ENCODE results near the gene TM4SF18. TPM values are rescaled to one million over a fixed set of nuclear protein-coding genes. Genes with fewer than 3 reads are reported as not detected.

Gene TM4SF18
- total and polyA plus RNA-seq, 2 experiments from 2014 or later, result 1.5 to 1.7 TPM

DNA sequence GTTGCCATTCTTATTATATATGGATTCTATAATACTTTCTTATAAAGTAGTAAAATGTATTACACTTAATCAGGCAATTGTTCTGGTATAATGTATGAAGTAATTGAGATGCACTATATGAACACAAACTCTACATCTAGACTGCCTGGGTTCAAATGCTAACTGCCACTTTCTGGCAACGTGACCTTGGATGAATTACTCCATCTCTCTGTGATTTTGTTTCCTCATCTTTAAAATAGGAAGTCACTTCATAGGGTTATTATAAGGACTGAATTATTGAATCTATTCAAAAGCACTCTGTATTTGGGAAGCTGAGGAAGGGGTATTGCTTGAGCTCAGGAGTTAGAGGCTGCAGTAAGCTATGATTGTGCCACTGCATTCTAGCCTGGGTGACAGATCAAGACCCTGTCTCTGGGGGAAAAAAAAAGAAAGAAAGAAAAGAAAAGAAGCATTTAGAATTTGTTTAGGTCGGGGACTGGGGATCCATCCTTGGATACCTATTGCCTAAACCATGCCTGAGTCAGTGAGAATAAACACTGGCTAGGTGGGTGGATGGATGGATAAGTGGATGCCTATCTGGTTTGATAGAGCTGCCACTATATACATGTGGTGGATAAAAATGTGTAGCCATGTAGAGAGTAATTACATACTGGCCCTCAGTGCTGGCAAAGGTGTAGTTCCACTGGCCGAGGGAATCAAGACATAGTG, 41.5 kb upstream of the TM4SF18 start:
- no peaks in the 10 kb centered on the region for H3K9me3 ChIP-seq (ENCODE audit: low read depth)
- H3K27me3 ChIP-seq, result no peaks in the 10 kb centered on the region
- no peaks in the 10 kb centered on the region for H3K79me2 ChIP-seq
- no peaks in the 10 kb centered on the region for H4K20me1 ChIP-seq (ENCODE audit: insufficient read depth, poor library complexity, severe bottlenecking)
- no peak for DNase-seq (ENCODE audit: low spot score)
- no peak overlapping the region for H3K4me3 ChIP-seq
- H3K9me2 ChIP-seq (replicated peaks; ENCODE audit: insufficient read depth), result no peaks in the 10 kb centered on the region
- H3K4me2 ChIP-seq, result peak overlapping the region; percentile 42
- 93% methylated on average over 3 of the region's 3 CpGs for WGBS (ENCODE audit: low lambda C conversion rate, missing lambda C conversion rate)
- no peaks in the 10 kb centered on the region for H3K36me3 ChIP-seq (replicated peaks; ENCODE audit: insufficient read depth, low read depth)
- TF ChIP-seq EZH2phosphoT487 (IDR thresholded peaks at IDR 0.05; ENCODE audit: low read depth, severe bottlenecking, unreplicated experiment) (no peak), EZH2 (IDR thresholded peaks at IDR 0.05; ENCODE audit: borderline replicate concordance) (no peak)
- TF ChIP-seq, protein P1, sequence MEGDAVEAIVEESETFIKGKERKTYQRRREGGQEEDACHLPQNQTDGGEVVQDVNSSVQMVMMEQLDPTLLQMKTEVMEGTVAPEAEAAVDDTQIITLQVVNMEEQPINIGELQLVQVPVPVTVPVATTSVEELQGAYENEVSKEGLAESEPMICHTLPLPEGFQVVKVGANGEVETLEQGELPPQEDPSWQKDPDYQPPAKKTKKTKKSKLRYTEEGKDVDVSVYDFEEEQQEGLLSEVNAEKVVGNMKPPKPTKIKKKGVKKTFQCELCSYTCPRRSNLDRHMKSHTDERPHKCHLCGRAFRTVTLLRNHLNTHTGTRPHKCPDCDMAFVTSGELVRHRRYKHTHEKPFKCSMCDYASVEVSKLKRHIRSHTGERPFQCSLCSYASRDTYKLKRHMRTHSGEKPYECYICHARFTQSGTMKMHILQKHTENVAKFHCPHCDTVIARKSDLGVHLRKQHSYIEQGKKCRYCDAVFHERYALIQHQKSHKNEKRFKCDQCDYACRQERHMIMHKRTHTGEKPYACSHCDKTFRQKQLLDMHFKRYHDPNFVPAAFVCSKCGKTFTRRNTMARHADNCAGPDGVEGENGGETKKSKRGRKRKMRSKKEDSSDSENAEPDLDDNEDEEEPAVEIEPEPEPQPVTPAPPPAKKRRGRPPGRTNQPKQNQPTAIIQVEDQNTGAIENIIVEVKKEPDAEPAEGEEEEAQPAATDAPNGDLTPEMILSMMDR (IDR thresholded peaks at IDR 0.05; ENCODE audit: poor library complexity), result no peak
- no peak overlapping the region for H2AFZ ChIP-seq
- H3K27ac ChIP-seq, result peak overlapping the region; percentile 15
- H3K4me1 ChIP-seq (ENCODE audit: insufficient read depth), result peaks cover 42% of the 10 kb centered on the region

DNA sequence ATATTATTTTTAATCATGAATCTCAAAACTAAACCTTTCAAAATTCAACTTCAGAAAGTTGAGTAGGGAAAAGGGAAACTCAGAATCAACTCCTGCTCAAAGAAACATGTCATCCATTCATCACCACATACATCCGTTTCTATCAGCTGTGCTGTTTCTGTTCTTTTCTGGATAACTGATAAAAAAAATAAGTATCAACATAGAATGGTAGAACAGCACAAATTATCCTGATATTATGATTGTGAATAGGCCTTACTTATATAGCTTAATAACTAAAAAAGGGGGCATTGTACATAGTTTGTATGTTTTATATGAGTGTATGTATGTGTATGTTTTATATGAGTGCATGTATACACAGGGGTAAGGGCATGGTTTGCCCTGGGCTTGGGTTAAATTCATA, 41.0 kb upstream of the TM4SF18 start:
- no peak for DNase-seq (ENCODE audit: low spot score)
- Histone ChIP-seq H3K4me3 (no peak overlapping the region), H3K9me2 (replicated peaks; ENCODE audit: insufficient read depth) (no peaks in the 10 kb centered on the region), H3K79me2 (no peaks in the 10 kb centered on the region), H4K20me1 (ENCODE audit: insufficient read depth, poor library complexity, severe bottlenecking) (no peaks in the 10 kb centered on the region), H3K9me3 (ENCODE audit: low read depth) (no peaks in the 10 kb centered on the region), H3K4me2 (no peak overlapping the region), H3K36me3 (replicated peaks; ENCODE audit: insufficient read depth, low read depth) (no peaks in the 10 kb centered on the region), H3K27me3 (no peaks in the 10 kb centered on the region), H2AFZ (no peak overlapping the region), H3K27ac (peak overlapping the region; percentile 38), H3K4me1 (ENCODE audit: insufficient read depth) (peaks cover 48% of the 10 kb centered on the region)
- no peak for TF ChIP-seq EZH2phosphoT487 (IDR thresholded peaks at IDR 0.05; ENCODE audit: low read depth, severe bottlenecking, unreplicated experiment)
- TF ChIP-seq, protein P1 (IDR thresholded peaks at IDR 0.05; ENCODE audit: poor library complexity), result no peak
- no peak for TF ChIP-seq EZH2 (IDR thresholded peaks at IDR 0.05; ENCODE audit: borderline replicate concordance)
- 77% methylated on average over 1 of the region's 1 CpG for WGBS (ENCODE audit: low lambda C conversion rate, missing lambda C conversion rate)

DNA sequence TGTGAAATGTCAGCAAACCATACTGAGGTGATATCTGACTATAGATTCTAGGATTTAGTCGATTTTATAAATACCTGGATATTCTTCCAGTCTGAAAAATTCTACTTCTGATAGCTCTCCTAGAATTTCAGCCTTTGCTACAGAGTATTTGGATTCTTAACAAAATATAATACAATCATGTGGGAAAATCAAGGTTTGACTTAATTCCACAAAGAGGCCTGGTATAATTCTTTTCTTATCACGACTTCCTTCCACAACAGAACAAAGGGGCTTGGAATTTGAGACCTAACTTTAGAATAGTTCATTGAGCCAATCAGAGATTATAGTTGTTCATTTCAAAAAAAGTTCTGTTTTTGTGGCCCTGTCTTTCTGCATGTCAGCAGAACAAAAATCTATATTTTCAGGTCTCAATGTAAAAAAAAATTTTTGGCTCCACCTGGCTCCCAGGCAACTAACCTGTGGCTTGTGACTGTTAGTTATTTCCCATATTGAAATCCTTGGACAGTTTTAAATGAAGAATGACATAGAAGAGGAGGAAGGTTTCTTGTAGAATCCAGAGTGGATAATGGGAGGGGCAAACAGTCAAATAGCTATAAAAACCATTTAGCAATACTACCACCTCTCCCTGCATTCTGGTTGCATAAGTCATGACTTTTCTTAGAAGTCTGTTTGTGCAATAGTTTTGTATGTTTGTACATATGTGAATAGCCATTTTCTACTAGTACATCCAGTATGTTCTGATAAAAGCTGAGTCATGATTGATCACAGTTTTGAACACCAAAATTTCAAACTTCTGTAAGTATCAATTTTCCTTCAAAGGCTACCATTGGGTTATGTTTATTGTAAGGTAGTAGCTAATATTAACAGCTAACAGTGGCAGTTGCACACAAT, 40.0 kb upstream of the TM4SF18 start:
- H3K36me3 ChIP-seq (replicated peaks; ENCODE audit: insufficient read depth, low read depth), result no peaks in the 10 kb centered on the region
- H3K4me1 ChIP-seq (ENCODE audit: insufficient read depth), result peaks cover 50% of the 10 kb centered on the region
- no peaks in the 10 kb centered on the region for H3K27me3 ChIP-seq
- no peaks in the 10 kb centered on the region for H3K79me2 ChIP-seq
- TF ChIP-seq EZH2 (IDR thresholded peaks at IDR 0.05; ENCODE audit: borderline replicate concordance), result no peak
- TF ChIP-seq EZH2phosphoT487 (IDR thresholded peaks at IDR 0.05; ENCODE audit: low read depth, severe bottlenecking, unreplicated experiment), result no peak
- H3K4me3 ChIP-seq, result no peak overlapping the region
- no peak overlapping the region for H2AFZ ChIP-seq
- WGBS (ENCODE audit: low lambda C conversion rate, missing lambda C conversion rate), result 78% methylated on average over 2 of the region's 2 CpGs
- no peaks in the 10 kb centered on the region for H3K9me3 ChIP-seq (ENCODE audit: low read depth)
- H3K4me2 ChIP-seq, result no peak overlapping the region
- DNase-seq (ENCODE audit: low spot score), result peak; percentile 61
- H3K27ac ChIP-seq, result peak overlapping the region; percentile 90
- no peaks in the 10 kb centered on the region for H3K9me2 ChIP-seq (replicated peaks; ENCODE audit: insufficient read depth)
- H4K20me1 ChIP-seq (ENCODE audit: insufficient read depth, poor library complexity, severe bottlenecking), result no peaks in the 10 kb centered on the region

DNA sequence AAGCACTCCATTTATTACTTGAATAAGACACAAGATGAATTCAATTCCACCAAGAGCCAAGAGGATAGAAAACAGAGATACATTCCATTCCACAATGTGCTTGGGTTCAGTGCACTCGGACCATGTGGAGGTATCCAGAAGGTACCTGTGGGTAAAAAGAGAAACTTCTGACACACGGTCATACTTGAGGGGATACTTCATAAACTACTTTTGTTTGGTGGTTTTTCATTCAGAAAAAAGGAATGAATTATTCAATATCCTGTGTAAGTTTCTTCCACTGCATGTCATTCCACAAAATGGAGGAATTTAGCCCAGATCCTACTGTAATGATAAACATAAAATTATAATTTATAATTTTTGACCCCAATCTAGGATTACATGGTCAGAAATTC, 38.3 kb upstream of the TM4SF18 start:
- Histone ChIP-seq H4K20me1 (ENCODE audit: insufficient read depth, poor library complexity, severe bottlenecking) (no peaks in the 10 kb centered on the region), H3K9me3 (ENCODE audit: low read depth) (no peaks in the 10 kb centered on the region), H3K36me3 (replicated peaks; ENCODE audit: insufficient read depth, low read depth) (no peaks in the 10 kb centered on the region), H3K4me3 (no peak overlapping the region), H3K9me2 (replicated peaks; ENCODE audit: insufficient read depth) (no peaks in the 10 kb centered on the region), H3K4me2 (peak overlapping the region; percentile 30), H3K4me1 (ENCODE audit: insufficient read depth) (peaks cover 48% of the 10 kb centered on the region), H3K79me2 (no peaks in the 10 kb centered on the region), H3K27me3 (no peaks in the 10 kb centered on the region), H2AFZ (no peak overlapping the region), H3K27ac (peak overlapping the region; percentile 90)
- TF ChIP-seq, protein P1 (IDR thresholded peaks at IDR 0.05; ENCODE audit: poor library complexity), result no peak
- no peak for TF ChIP-seq EZH2 (IDR thresholded peaks at IDR 0.05; ENCODE audit: borderline replicate concordance)
- no peak for TF ChIP-seq EZH2phosphoT487 (IDR thresholded peaks at IDR 0.05; ENCODE audit: low read depth, severe bottlenecking, unreplicated experiment)
- no peak for DNase-seq (ENCODE audit: low spot score)
- WGBS (ENCODE audit: low lambda C conversion rate, missing lambda C conversion rate), result 91% methylated on average over 2 of the region's 2 CpGs

Measured in hepatocyte (in vitro differentiated cells).